Spinal cord (tissue), 10 donors: ENCODE measurements around the gene TPO. TPM values are rescaled to one million over a fixed set of nuclear protein-coding genes. Genes with fewer than 3 reads are reported as not detected.
A peak's percentile ranks its signal among the peaks of the same experiment; 100 is the strongest.

ENCODE experiments used
- DNase-seq, 6 donors: peaks; one replicate each; pipeline versions ENCODE4 v3.0.0 to v3.0.0-alpha.2; 2013 to 2015; ENCODE audit warnings: low spot score in 6 of 6, low read depth in 4 of 6
- H3K27ac ChIP-seq: one replicate; pipeline ENCODE4 v1.5.1; 2013; ENCODE audit warnings: low read depth, low read length, control low read depth
- H3K27me3 ChIP-seq: one replicate; pipeline ENCODE4 v1.6.1; 2013; ENCODE audit warnings: low read length; ENCODE audit not compliant: control insufficient read depth, insufficient read depth
- H3K36me3 ChIP-seq: one replicate; pipeline ENCODE4 v1.6.1; 2013; ENCODE audit warnings: low read length; ENCODE audit not compliant: control insufficient read depth, insufficient read depth
- H3K4me1 ChIP-seq: one replicate; pipeline ENCODE4 v1.6.1; 2013; ENCODE audit warnings: low read length; ENCODE audit not compliant: control insufficient read depth, insufficient read depth
- H3K4me3 ChIP-seq: one replicate; pipeline ENCODE4 v1.5.1; 2013; ENCODE audit warnings: low read depth, low read length, control low read depth
- H3K9me3 ChIP-seq: one replicate; pipeline ENCODE4 v1.6.1; 2013; ENCODE audit warnings: low read length; ENCODE audit not compliant: control insufficient read depth, insufficient read depth
- WGBS: methylation state at CpG from one replicate; pipeline ENCODE4 v1.1.5; 2013; ENCODE audit warnings: missing lambda C conversion rate; ENCODE audit not compliant: insufficient coverage; 5-methylcytosine and 5-hydroxymethylcytosine counted together
- long read RNA-seq, 4 donors: transcript quantifications; one replicate each; lab custom pipeline, GENCODE V29; 2026
- polyA plus RNA-seq, 2 donors: library from polyadenylated mRNA; unstranded; fragments of 120-200 nt; gene quantifications; one replicate each; pipeline ENCODE4 v1.2.1, GENCODE V29; 2013; ENCODE audit not compliant: insufficient read length in 2 of 2
- total RNA-seq, 2 donors: library from RNA; depleted of rRNA in 1 of 2; stranded (reverse); fragments of 120-200 nt in 1 of 2; fragments of >200 nt in 1 of 2; gene quantifications; one replicate each; pipeline versions ENCODE4 v1.2.3 to v1.2.4, GENCODE V29; 2013 to 2014
- donor health status: healthy.

Gene TPO
- under 1 TPM; 0.06 to 0.10 TPM for total RNA-seq
- polyA plus RNA-seq = under 1 TPM; 0.48 to 0.80 TPM
- long read RNA-seq, donor 1 = 0 reads
- long read RNA-seq, donor 2 = 0 reads
- long read RNA-seq, donor 3 = 0 reads
- long read RNA-seq, donor 4 = 0 reads

DNA sequence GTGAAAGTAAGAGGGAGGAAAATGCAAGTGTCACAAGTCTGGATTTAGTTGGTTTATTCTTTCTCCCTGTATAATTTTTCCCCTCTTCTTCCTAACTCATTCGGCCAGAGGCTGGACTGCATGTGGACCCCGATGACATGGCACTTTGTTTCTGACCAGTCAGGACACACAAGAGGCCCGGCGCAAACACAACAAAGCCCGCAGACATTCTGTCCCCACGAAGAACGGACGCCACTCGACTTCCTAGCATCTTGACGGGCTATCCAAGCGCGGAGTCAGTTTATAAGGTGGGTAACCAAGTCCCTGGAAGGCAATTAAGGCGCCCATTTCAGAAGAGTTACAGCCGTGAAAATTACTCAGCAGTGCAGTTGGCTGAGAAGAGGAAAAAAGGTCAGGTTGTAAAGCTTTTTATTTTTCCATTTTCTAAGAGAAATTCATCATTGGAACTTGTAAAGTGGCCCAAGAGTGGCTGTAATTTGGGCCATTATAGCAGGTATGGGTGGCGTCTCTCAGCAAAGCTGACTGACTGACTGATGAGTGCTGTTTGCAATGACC lies at the start of gene TPO:
Gene TPO, plus strand, starts transcription at position 308 of the 555 bp plus-strand sequence. CDS start 946 bp downstream, outside the sequence.
- peak in 1 of 6 donors; percentile 62 for DNase-seq
- Histone ChIP-seq H3K36me3 (no peaks in the 10 kb centered on the region), H3K4me1 (peaks cover 4% of the 10 kb centered on the region), H3K27ac (no peak within 1 kb of the TSS), H3K4me3 (no peak within 1 kb of the TSS), H3K27me3 (no peaks in the 10 kb centered on the region), H3K9me3 (no peaks in the 10 kb centered on the region)
- WGBS = 59% methylated on average over 15 of the region's 15 CpGs

DNA sequence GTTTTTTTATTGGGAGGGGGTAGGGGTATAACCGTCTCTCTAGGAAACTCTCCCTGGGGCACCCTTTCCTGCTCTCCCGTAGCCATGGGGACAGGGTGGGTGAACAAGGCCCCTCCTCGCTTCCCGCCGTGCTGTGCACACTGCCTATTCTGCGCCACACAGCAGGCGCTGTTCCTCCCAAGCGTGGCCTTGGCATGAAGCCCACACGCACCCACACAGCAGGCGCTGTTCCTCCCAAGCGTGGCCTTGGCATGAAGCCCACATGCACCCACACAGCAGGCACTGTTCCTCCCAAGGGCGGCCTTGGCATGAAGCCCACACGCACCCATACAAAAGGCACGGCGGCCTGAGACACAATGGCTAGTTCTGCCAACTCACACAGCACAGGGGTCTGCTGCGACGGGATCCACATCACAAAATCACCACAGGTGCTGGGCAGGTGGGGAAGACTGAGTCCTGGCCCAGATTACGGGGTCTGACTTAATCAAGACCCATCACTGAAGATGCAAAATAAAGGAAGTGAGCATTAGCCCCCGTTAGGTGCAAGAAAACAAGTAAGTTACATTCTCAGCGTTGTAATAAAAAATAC lies 46.6 kb upstream of the TPO start:
- DNase-seq = peak; percentile 26 to 92 (median 46)
- no peaks in the 10 kb centered on the region for H3K36me3 ChIP-seq
- H3K9me3 ChIP-seq = peaks cover 2% of the 10 kb centered on the region
- H3K4me1 ChIP-seq = peaks cover 10% of the 10 kb centered on the region
- no peak overlapping the region for H3K4me3 ChIP-seq
- 47% methylated on average over 16 of the region's 20 CpGs for WGBS
- no peak overlapping the region for H3K27ac ChIP-seq
- no peaks in the 10 kb centered on the region for H3K27me3 ChIP-seq

DNA sequence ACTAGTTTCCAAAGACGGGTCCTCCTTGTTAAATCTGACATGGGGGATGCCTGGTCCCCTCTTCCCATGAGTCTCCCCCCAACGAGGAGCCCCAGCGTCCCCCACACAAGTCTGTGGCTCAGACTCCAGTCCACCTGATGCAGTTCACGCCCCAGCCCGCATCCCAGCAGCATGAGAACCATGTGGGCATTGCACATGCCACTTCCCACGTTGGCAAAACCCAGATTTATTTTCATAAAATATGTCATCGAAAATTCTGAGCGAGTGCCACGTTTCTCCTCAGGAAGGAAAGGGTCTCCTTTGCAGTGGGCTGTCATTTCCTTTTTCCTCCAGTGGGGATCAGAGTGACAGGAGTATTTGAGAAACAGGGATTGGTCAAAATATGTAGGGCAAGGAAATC lies 45.7 kb upstream of the TPO start:
- Histone ChIP-seq H3K27me3 (no peaks in the 10 kb centered on the region), H3K4me1 (peaks cover 10% of the 10 kb centered on the region), H3K9me3 (no peaks in the 10 kb centered on the region), H3K27ac (no peak overlapping the region), H3K4me3 (no peak overlapping the region), H3K36me3 (no peaks in the 10 kb centered on the region)
- 93% methylated on average over 2 of the region's 9 CpGs for WGBS
- peak in 1 of 6 donors; percentile 82 for DNase-seq

- WGBS = 88% methylated on average over 10 of the region's 10 CpGs
- no peak for DNase-seq
- no peak overlapping the region for H3K4me3 ChIP-seq
- no peaks in the 10 kb centered on the region for H3K27me3 ChIP-seq
- H3K36me3 ChIP-seq = no peaks in the 10 kb centered on the region
- no peaks in the 10 kb centered on the region for H3K9me3 ChIP-seq
- H3K4me1 ChIP-seq = peaks cover 10% of the 10 kb centered on the region
- no peak overlapping the region for H3K27ac ChIP-seq
Observed at GRCh38 chr2:1369905-1370304, 43.4 kb upstream of the TPO start.

DNA sequence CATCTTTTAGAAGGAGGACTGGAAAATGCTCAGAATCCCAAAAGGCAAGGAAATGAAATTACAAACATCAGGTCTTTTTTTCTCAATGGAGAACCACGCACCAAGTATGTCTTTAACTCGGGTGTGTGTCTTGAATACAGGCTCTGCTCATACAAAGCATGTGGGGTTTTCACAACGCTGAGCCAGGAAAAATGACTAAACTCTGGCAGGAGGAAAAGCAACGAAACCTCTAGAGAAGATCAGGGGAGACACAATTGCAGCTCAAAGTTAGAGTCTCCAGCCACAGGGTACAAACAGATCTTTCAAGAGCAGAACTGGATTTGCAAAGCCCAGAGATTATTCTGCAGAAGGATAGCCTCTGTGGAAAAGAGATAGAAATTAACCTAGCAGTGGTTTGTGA lies 42.8 kb upstream of the TPO start:
- no peaks in the 10 kb centered on the region for H3K9me3 ChIP-seq
- peaks cover 8% of the 10 kb centered on the region for H3K4me1 ChIP-seq
- H3K36me3 ChIP-seq = no peaks in the 10 kb centered on the region
- H3K27me3 ChIP-seq = no peaks in the 10 kb centered on the region
- no peak overlapping the region for H3K4me3 ChIP-seq
- no peak for DNase-seq
- 55% methylated on average over 4 of the region's 4 CpGs for WGBS
- H3K27ac ChIP-seq = no peak overlapping the region

DNA sequence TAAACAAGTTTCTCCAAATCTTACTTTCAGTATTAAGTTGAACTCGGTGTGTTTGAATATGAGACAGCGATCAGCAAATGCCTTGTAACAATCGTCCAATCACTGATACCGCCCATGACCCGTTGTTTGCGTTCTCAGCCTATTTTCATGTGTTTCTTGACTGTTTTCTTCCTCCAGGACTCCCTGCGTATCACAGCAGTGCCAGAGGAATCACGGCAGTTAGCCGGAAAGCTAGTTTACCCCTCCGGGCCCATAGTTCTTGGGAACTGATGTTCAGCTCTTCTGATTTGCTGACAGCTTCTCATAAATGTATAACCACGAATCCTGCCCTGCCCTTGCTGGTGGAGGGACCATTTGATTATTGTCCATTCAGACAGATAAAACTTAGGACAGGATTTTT lies 42.2 kb upstream of the TPO start:
- no peaks in the 10 kb centered on the region for H3K27me3 ChIP-seq
- DNase-seq = no peak
- no peak overlapping the region for H3K4me3 ChIP-seq
- H3K36me3 ChIP-seq = no peaks in the 10 kb centered on the region
- H3K27ac ChIP-seq = no peak overlapping the region
- H3K4me1 ChIP-seq = peaks cover 6% of the 10 kb centered on the region
- H3K9me3 ChIP-seq = no peaks in the 10 kb centered on the region
- whole genome bisulfite sequencing = 83% methylated on average over 11 of the region's 11 CpGs

DNA sequence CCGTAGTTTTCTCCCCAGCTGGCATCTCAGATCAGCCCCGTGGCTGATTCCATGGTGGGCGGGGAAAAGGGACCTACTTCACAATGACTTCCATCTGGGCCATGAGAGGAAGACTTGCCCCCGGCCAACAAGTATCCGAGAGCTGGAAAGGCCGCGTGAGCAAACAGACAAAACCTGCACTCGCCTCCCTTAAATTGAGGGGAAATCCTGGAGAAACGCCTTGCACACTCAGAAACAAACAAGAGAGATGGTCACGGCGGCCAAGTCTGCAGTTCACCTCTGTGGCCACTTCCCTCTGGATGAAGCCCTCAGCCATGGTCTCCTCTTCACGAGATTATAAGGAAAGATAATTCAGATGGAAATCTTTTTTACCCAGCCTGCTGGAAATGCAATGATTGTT lies 39.4 kb upstream of the TPO start:
- Histone ChIP-seq H3K4me1 (no peaks in the 10 kb centered on the region), H3K9me3 (no peaks in the 10 kb centered on the region), H3K36me3 (no peaks in the 10 kb centered on the region), H3K4me3 (no peak overlapping the region), H3K27me3 (no peaks in the 10 kb centered on the region), H3K27ac (no peak overlapping the region)
- no peak for DNase-seq
- 90% methylated on average over 8 of the region's 12 CpGs for WGBS

GRCh38 chr2:1374287-1374686 lies 39.0 kb upstream of the TPO start:
- Histone ChIP-seq H3K27ac (no peak overlapping the region), H3K4me3 (no peak overlapping the region)

GRCh38 chr2:1375794-1376193 lies 37.5 kb upstream of the TPO start:
- H3K4me3 ChIP-seq = no peak overlapping the region
- no peaks in the 10 kb centered on the region for H3K4me1 ChIP-seq
- no peaks in the 10 kb centered on the region for H3K27me3 ChIP-seq
- no peaks in the 10 kb centered on the region for H3K36me3 ChIP-seq
- 89% methylated on average over 11 of the region's 14 CpGs for WGBS
- DNase-seq = no peak
- no peaks in the 10 kb centered on the region for H3K9me3 ChIP-seq
- no peak overlapping the region for H3K27ac ChIP-seq

More at GRCh38 chr2:1374287-1374686, 39.0 kb upstream of the TPO start:
- WGBS = 82% methylated on average over 7 of the region's 11 CpGs
- no peak for DNase-seq
- Histone ChIP-seq H3K9me3 (no peaks in the 10 kb centered on the region), H3K4me1 (no peaks in the 10 kb centered on the region), H3K27me3 (no peaks in the 10 kb centered on the region), H3K36me3 (no peaks in the 10 kb centered on the region)

GRCh38 chr2:1377473-1377872 lies 35.8 kb upstream of the TPO start:
- Histone ChIP-seq H3K9me3 (no peaks in the 10 kb centered on the region), H3K36me3 (no peaks in the 10 kb centered on the region), H3K27ac (no peak overlapping the region), H3K27me3 (no peaks in the 10 kb centered on the region), H3K4me1 (no peaks in the 10 kb centered on the region), H3K4me3 (no peak overlapping the region)
- 94% methylated on average over 4 of the region's 6 CpGs for WGBS
- DNase-seq = no peak
